Upper lobe of left lung (tissue), 4 donors: ENCODE measurements around the gene BFSP2.

ENCODE experiments used
- POLR2A ChIP-seq, 4 donors: fragments of 450-650 bp; IDR thresholded peaks; one replicate each; pipeline ENCODE4 v1.5.1; 2016 to 2017; ENCODE audit warnings: antibody characterized with exemption in 4 of 4, mild to moderate bottlenecking in 2 of 4
- POLR2AphosphoS5 ChIP-seq, 2 donors: sonication (generic); formaldehyde crosslinking; IDR thresholded peaks; one replicate each; pipeline ENCODE4 v1.5.1; 2017; ENCODE audit warnings: antibody characterized with exemption in 2 of 2
- TF ChIP-seq, protein P1 (sequence below), 6 experiments: fragments of 450-650 bp in 4 of 6; fragments of 200-600 bp in 2 of 6; sonication (generic) in 2 of 6; IDR thresholded peaks; one replicate each; pipeline ENCODE4 v1.5.1; 2016 to 2019; ENCODE audit warnings: antibody characterized with exemption in 6 of 6

DNA sequence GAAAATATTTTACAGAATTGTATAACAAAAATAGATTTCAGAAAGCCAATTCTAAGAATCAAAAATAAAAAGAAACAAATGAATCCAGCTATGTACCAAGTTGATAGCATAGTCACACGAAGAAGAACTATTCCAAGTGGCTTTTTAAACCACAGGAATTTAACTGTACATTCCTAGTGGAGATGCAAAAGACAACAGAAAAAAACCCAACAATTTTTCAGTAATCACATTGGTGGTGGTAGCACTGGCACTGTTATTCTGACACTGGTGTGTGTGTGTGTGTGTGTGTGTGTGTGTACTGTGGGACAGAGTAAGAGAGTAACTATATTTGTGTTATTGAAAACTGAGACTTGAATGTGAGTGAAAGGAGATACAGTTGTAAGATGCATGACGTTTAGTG is 9.1 kb downstream of the BFSP2 start:
- TF ChIP-seq, protein P1, sequence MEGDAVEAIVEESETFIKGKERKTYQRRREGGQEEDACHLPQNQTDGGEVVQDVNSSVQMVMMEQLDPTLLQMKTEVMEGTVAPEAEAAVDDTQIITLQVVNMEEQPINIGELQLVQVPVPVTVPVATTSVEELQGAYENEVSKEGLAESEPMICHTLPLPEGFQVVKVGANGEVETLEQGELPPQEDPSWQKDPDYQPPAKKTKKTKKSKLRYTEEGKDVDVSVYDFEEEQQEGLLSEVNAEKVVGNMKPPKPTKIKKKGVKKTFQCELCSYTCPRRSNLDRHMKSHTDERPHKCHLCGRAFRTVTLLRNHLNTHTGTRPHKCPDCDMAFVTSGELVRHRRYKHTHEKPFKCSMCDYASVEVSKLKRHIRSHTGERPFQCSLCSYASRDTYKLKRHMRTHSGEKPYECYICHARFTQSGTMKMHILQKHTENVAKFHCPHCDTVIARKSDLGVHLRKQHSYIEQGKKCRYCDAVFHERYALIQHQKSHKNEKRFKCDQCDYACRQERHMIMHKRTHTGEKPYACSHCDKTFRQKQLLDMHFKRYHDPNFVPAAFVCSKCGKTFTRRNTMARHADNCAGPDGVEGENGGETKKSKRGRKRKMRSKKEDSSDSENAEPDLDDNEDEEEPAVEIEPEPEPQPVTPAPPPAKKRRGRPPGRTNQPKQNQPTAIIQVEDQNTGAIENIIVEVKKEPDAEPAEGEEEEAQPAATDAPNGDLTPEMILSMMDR (IDR thresholded peaks at IDR 0.05): no peak
- TF ChIP-seq POLR2AphosphoS5 (IDR thresholded peaks at IDR 0.05): no peak
- no peak for TF ChIP-seq POLR2A (IDR thresholded peaks at IDR 0.05)
